HepG2 (cell line): ENCODE measurements around the gene NME2. TPM values are rescaled to one million over a fixed set of nuclear protein-coding genes. Genes with fewer than 3 reads are reported as not detected.

Experiments
- CCDC6 ChIP-seq: sonication (generic); formaldehyde crosslinking; IDR thresholded peaks from 2 replicates; pipeline ENCODE4 v1.8.1; 2022; ENCODE audit warnings: mild to moderate bottlenecking, missing genetic modification reagents, moderate library complexity
- GABPB1 ChIP-seq: IDR thresholded peaks from 2 replicates; pipeline ENCODE4 v1.6.1; 2016; ENCODE audit warnings: mild to moderate bottlenecking, missing genetic modification reagents, moderate library complexity, missing compliant biosample characterization
- HOXA5 ChIP-seq: sonication (generic); formaldehyde crosslinking; IDR thresholded peaks from 2 replicates; pipeline ENCODE4 v1.4.0; 2020; ENCODE audit warnings: missing genetic modification reagents
- PHB2 ChIP-seq: fragments of 450-650 bp; IDR thresholded peaks from 2 replicates; pipeline ENCODE4 v1.6.1; 2018; ENCODE audit not compliant: partially characterized antibody
- PITX1 ChIP-seq: sonication (generic); formaldehyde crosslinking; IDR thresholded peaks from 2 replicates; pipeline ENCODE4 v1.5.1; 2020; ENCODE audit warnings: mild to moderate bottlenecking, missing genetic modification reagents
- SMARCE1 ChIP-seq: fragments of 450-650 bp; IDR thresholded peaks from 2 replicates; pipeline ENCODE4 v1.6.1; 2017; ENCODE audit warnings: borderline replicate concordance
- TGIF2 ChIP-seq: IDR thresholded peaks from 2 replicates; pipeline ENCODE4 v1.6.1; 2016; ENCODE audit warnings: control low read depth, missing compliant biosample characterization
- ZMYM4 ChIP-seq: sonication (generic); formaldehyde crosslinking; IDR thresholded peaks from 2 replicates; pipeline ENCODE4 v1.8.1; 2023; ENCODE audit warnings: mild to moderate bottlenecking, missing genetic modification reagents
- ZNF331 ChIP-seq: sonication (generic); formaldehyde crosslinking; IDR thresholded peaks from 2 replicates; pipeline ENCODE4 v1.4.0; 2020; ENCODE audit warnings: missing genetic modification reagents
- ZNF343 ChIP-seq: sonication (generic); formaldehyde crosslinking; IDR thresholded peaks from 2 replicates; pipeline ENCODE4 v1.4.0; 2020; ENCODE audit warnings: mild to moderate bottlenecking, missing genetic modification reagents
- ZNF558 ChIP-seq: sonication (generic); formaldehyde crosslinking; IDR thresholded peaks from 2 replicates; pipeline ENCODE4 v1.9.0; 2022; ENCODE audit warnings: mild to moderate bottlenecking, missing genetic modification reagents, borderline replicate concordance
- ZNF562 ChIP-seq: sonication (generic); formaldehyde crosslinking; IDR thresholded peaks from 2 replicates; pipeline ENCODE4 v1.8.0; 2022; ENCODE audit warnings: missing genetic modification reagents, borderline replicate concordance
- polyA plus RNA-seq, 8 experiments: library from polyadenylated mRNA; depleted of rRNA in 3 of 8; stranded (reverse) in 7 of 8; unstranded in 1 of 8; fragments of >200 nt; fragmentation: Illumina TruSeq in 4 of 8; extraction: Trizol in 4 of 8; gene quantifications; 2 replicates each; pipeline versions ENCODE4 v1.2.1 to v1.2.3, GENCODE V29; 2011 to 2016; ENCODE audit warnings: low read depth in 4 of 8, missing spikeins in 1 of 8, mixed read lengths in 1 of 8; ENCODE audit not compliant: insufficient read depth in 1 of 8
- total RNA-seq, 5 experiments: library from RNA; depleted of rRNA; stranded (reverse); fragments of >200 nt; fragmentation: Illumina TruSeq; extraction: Trizol; gene quantifications; 2 replicates each; pipeline ENCODE4 v1.2.3, GENCODE V29; 2016; ENCODE audit warnings: low read depth in 1 of 5
- TF ChIP-seq, protein P1 (sequence below), 2 experiments: sonication (generic) in 1 of 2; formaldehyde crosslinking in 1 of 2; IDR thresholded peaks; 2 replicates each; pipeline versions ENCODE4 v1.4.0 to v1.6.1; 2018 to 2020; ENCODE audit warnings: missing genetic modification reagents in 2 of 2, borderline replicate concordance in 1 of 2, low read depth in 1 of 2, mild to moderate bottlenecking in 1 of 2, missing biosample characterization in 1 of 2
- TF ChIP-seq, protein P2 (sequence below): sonication (generic); formaldehyde crosslinking; IDR thresholded peaks from 2 replicates; pipeline ENCODE4 v1.4.0; 2020; ENCODE audit warnings: mild to moderate bottlenecking, missing genetic modification reagents
- TF ChIP-seq, protein P3 (sequence below): sonication (generic); formaldehyde crosslinking; IDR thresholded peaks from 2 replicates; pipeline ENCODE4 v1.4.0; 2020; ENCODE audit warnings: missing genetic modification reagents
- TF ChIP-seq, protein P4 (sequence below): sonication (generic); formaldehyde crosslinking; IDR thresholded peaks from 2 replicates; pipeline ENCODE4 v1.8.1; 2023; ENCODE audit warnings: mild to moderate bottlenecking, missing genetic modification reagents, borderline replicate concordance

The NME2 gene
- total and polyA plus RNA-seq, 2 of the 13 experiments (the other 11 are each of a cell fraction or from before 2014, with no cell fraction given) = 790 to 1,213 TPM

DNA sequence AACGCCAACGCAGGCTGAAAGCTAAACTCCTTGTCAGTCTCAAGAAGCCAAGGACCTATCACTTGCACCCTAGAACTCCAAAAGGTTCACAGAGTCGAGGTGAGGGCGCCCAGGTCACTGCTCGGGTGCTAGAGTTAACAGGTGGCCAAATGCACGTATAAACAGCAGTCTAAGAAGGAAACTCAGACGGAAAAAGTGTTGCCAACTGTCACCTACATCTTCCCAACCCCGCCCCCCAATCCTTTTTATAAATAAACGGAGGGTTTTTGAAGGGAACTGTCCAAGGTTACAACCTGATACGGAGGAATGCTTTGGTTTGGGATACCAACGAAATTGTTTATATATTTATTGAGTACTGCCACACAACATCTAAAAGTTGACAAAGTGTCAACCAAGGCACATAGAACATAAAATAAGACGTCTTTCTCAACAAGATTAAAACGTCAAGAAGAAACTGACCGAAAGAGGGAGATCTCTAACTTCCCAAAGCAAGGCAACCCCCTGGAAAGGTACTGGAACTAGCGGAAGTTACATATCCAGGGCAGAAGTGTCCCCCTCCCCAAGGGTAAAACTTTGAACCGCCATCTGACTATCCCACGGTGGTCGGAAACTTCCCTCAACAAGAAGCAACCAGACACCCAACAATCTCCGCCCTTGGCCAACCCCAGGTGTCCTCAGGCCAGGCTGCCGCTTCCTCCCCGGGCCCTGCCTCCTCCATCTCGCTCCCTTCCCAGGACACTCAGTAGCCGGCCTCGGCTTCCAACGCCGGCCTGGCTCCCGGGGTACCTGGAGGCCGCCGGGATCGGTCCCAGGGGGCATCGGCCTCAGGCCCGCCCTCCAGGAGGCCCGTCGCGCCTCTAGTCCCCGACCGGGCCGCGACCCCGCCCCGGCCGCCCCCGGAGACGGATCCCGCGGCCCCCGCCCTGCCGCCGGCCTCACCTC, 46.5 kb upstream of the NME2 start (continued):
- TF ChIP-seq, protein P1, sequence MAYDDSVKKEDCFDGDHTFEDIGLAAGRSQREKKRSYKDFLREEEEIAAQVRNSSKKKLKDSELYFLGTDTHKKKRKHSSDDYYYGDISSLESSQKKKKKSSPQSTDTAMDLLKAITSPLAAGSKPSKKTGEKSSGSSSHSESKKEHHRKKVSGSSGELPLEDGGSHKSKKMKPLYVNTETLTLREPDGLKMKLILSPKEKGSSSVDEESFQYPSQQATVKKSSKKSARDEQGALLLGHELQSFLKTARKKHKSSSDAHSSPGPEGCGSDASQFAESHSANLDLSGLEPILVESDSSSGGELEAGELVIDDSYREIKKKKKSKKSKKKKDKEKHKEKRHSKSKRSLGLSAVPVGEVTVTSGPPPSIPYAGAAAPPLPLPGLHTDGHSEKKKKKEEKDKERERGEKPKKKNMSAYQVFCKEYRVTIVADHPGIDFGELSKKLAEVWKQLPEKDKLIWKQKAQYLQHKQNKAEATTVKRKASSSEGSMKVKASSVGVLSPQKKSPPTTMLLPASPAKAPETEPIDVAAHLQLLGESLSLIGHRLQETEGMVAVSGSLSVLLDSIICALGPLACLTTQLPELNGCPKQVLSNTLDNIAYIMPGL (CRISPR knock-in tag; IDR thresholded peaks at IDR 0.05; ENCODE audit: borderline replicate concordance in 1 of 2, low read depth in 1 of 2) = peak; percentile 49 to 55; a peak in 3 of 4 replicates
- TF ChIP-seq, protein P2, sequence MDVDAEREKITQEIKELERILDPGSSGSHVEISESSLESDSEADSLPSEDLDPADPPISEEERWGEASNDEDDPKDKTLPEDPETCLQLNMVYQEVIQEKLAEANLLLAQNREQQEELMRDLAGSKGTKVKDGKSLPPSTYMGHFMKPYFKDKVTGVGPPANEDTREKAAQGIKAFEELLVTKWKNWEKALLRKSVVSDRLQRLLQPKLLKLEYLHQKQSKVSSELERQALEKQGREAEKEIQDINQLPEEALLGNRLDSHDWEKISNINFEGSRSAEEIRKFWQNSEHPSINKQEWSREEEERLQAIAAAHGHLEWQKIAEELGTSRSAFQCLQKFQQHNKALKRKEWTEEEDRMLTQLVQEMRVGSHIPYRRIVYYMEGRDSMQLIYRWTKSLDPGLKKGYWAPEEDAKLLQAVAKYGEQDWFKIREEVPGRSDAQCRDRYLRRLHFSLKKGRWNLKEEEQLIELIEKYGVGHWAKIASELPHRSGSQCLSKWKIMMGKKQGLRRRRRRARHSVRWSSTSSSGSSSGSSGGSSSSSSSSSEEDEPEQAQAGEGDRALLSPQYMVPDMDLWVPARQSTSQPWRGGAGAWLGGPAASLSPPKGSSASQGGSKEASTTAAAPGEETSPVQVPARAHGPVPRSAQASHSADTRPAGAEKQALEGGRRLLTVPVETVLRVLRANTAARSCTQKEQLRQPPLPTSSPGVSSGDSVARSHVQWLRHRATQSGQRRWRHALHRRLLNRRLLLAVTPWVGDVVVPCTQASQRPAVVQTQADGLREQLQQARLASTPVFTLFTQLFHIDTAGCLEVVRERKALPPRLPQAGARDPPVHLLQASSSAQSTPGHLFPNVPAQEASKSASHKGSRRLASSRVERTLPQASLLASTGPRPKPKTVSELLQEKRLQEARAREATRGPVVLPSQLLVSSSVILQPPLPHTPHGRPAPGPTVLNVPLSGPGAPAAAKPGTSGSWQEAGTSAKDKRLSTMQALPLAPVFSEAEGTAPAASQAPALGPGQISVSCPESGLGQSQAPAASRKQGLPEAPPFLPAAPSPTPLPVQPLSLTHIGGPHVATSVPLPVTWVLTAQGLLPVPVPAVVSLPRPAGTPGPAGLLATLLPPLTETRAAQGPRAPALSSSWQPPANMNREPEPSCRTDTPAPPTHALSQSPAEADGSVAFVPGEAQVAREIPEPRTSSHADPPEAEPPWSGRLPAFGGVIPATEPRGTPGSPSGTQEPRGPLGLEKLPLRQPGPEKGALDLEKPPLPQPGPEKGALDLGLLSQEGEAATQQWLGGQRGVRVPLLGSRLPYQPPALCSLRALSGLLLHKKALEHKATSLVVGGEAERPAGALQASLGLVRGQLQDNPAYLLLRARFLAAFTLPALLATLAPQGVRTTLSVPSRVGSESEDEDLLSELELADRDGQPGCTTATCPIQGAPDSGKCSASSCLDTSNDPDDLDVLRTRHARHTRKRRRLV (CRISPR knock-in tag) = no peak; the same call in 1 of the 2 replicates
- TF ChIP-seq ZNF343 (CRISPR knock-in tag) (0 out of 2 replicates have a peak, but pooled peaks have one; percentile 26), TGIF2 (peak; percentile 47; the same call in 1 of the 2 replicates), SMARCE1 (no peak), ZMYM4 (CRISPR knock-in tag) (no peak), PHB2 (no peak), ZNF562 (CRISPR knock-in tag) (no peak), CCDC6 (CRISPR knock-in tag) (no peak), GABPB1 (CRISPR knock-in tag) (peak; percentile 59), PITX1 (CRISPR knock-in tag) (peak; percentile 5; the same call in 1 of the 2 replicates), HOXA5 (CRISPR knock-in tag) (no peak), ZNF558 (CRISPR knock-in tag) (no peak), ZNF331 (CRISPR knock-in tag) (no peak)
- TF ChIP-seq, protein P3, sequence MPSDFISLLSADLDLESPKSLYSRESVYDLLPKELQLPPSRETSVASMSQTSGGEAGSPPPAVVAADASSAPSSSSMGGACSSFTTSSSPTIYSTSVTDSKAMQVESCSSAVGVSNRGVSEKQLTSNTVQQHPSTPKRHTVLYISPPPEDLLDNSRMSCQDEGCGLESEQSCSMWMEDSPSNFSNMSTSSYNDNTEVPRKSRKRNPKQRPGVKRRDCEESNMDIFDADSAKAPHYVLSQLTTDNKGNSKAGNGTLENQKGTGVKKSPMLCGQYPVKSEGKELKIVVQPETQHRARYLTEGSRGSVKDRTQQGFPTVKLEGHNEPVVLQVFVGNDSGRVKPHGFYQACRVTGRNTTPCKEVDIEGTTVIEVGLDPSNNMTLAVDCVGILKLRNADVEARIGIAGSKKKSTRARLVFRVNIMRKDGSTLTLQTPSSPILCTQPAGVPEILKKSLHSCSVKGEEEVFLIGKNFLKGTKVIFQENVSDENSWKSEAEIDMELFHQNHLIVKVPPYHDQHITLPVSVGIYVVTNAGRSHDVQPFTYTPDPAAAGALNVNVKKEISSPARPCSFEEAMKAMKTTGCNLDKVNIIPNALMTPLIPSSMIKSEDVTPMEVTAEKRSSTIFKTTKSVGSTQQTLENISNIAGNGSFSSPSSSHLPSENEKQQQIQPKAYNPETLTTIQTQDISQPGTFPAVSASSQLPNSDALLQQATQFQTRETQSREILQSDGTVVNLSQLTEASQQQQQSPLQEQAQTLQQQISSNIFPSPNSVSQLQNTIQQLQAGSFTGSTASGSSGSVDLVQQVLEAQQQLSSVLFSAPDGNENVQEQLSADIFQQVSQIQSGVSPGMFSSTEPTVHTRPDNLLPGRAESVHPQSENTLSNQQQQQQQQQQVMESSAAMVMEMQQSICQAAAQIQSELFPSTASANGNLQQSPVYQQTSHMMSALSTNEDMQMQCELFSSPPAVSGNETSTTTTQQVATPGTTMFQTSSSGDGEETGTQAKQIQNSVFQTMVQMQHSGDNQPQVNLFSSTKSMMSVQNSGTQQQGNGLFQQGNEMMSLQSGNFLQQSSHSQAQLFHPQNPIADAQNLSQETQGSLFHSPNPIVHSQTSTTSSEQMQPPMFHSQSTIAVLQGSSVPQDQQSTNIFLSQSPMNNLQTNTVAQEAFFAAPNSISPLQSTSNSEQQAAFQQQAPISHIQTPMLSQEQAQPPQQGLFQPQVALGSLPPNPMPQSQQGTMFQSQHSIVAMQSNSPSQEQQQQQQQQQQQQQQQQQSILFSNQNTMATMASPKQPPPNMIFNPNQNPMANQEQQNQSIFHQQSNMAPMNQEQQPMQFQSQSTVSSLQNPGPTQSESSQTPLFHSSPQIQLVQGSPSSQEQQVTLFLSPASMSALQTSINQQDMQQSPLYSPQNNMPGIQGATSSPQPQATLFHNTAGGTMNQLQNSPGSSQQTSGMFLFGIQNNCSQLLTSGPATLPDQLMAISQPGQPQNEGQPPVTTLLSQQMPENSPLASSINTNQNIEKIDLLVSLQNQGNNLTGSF (CRISPR knock-in tag) = no peak
- TF ChIP-seq, protein P4, sequence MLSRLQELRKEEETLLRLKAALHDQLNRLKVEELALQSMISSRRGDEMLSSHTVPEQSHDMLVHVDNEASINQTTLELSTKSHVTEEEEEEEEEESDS (CRISPR knock-in tag) = no peak
